Sigmoid colon (tissue), 7 donors: ENCODE results near the gene CPNE9. TPM values are rescaled to one million over a fixed set of nuclear protein-coding genes. Genes with fewer than 3 reads are reported as not detected.

ENCODE experiments used
- DNase-seq: peaks from one replicate; pipeline ENCODE4 v3.0.0-alpha.2; 2019
- H3K27ac ChIP-seq, 4 donors: fragments of 200-600 bp; sonication (generic); one replicate each; pipeline ENCODE4 v1.5.1; 2016 to 2019; ENCODE audit warnings: mild to moderate bottlenecking in 1 of 4
- H3K27me3 ChIP-seq, 3 donors: fragments of 200-600 bp; sonication (generic); one replicate each; pipeline ENCODE4 v1.5.1; 2019; ENCODE audit warnings: mild to moderate bottlenecking in 1 of 3
- H3K36me3 ChIP-seq, 4 donors: fragments of 200-600 bp; sonication (generic); one replicate each; pipeline ENCODE4 v1.5.1; 2016 to 2019
- H3K4me1 ChIP-seq, 4 donors: fragments of 200-600 bp; sonication (generic); one replicate each; pipeline ENCODE4 v1.5.1; 2017 to 2019
- H3K4me3 ChIP-seq, 4 donors: fragments of 200-600 bp; sonication (generic); one replicate each; pipeline ENCODE4 v1.5.1; 2017 to 2019; ENCODE audit warnings: mild to moderate bottlenecking in 2 of 4, moderate library complexity in 1 of 4
- H3K9me3 ChIP-seq, 4 donors: fragments of 200-600 bp in 3 of 4; sonication (generic) in 3 of 4; one replicate each; pipeline versions ENCODE4 v1.5.1 to v1.6.1; 2013 to 2019
- EP300 ChIP-seq, 4 donors: sonication (generic); formaldehyde crosslinking; IDR thresholded peaks; one replicate each; pipeline ENCODE4 v1.6.1; 2017; ENCODE audit warnings: antibody characterized with exemption in 4 of 4
- POLR2A ChIP-seq, 2 donors: fragments of 450-650 bp; IDR thresholded peaks; one replicate each; pipeline ENCODE4 v1.6.1; 2016; ENCODE audit warnings: antibody characterized with exemption in 2 of 2, mild to moderate bottlenecking in 2 of 2, moderate library complexity in 2 of 2
- POLR2AphosphoS5 ChIP-seq, 4 donors: sonication (generic); formaldehyde crosslinking; IDR thresholded peaks; one replicate each; pipeline ENCODE4 v1.6.1; 2017; ENCODE audit warnings: antibody characterized with exemption in 4 of 4
- WGBS, 2 donors: extraction: QIAGEN DNeasy Blood & Tissue Kit; methylation state at CpG; one replicate each; pipeline ENCODE4 v1.1.7; 2013; 5-methylcytosine and 5-hydroxymethylcytosine counted together
- intact Hi-C: fragments of 100-400 bp; cut with DNase I; formaldehyde crosslinking; loops from one replicate; pipeline ENCODE4 v1.15.1; 2023
- polyA plus RNA-seq, 3 donors: library from polyadenylated mRNA; stranded (reverse); fragments of 200-250 nt; gene quantifications; one replicate each; pipeline ENCODE4 v1.2.3, GENCODE V29; 2013
- total RNA-seq, 4 donors: library from RNA; depleted of rRNA; stranded (reverse); fragments of >200 nt; gene quantifications; one replicate each; pipeline ENCODE4 v1.1.0, GENCODE V29; 2016
- TF ChIP-seq, protein P1 (sequence below), 4 experiments: fragments of 450-650 bp in 3 of 4; fragments of 200-600 bp in 1 of 4; IDR thresholded peaks; one replicate each; pipeline ENCODE4 v1.5.1; 2016 to 2019; ENCODE audit warnings: antibody characterized with exemption in 4 of 4, mild to moderate bottlenecking in 3 of 4, moderate library complexity in 2 of 4
- donor health status: healthy with polysubstance abuse.
- donor health status: Bipolar disorder and iron deficiency.
- donor health status: healthy.

Gene CPNE9
- total and polyA plus RNA-seq, 7 donors: 0.14 to 0.22 TPM; not detected in 5

DNA sequence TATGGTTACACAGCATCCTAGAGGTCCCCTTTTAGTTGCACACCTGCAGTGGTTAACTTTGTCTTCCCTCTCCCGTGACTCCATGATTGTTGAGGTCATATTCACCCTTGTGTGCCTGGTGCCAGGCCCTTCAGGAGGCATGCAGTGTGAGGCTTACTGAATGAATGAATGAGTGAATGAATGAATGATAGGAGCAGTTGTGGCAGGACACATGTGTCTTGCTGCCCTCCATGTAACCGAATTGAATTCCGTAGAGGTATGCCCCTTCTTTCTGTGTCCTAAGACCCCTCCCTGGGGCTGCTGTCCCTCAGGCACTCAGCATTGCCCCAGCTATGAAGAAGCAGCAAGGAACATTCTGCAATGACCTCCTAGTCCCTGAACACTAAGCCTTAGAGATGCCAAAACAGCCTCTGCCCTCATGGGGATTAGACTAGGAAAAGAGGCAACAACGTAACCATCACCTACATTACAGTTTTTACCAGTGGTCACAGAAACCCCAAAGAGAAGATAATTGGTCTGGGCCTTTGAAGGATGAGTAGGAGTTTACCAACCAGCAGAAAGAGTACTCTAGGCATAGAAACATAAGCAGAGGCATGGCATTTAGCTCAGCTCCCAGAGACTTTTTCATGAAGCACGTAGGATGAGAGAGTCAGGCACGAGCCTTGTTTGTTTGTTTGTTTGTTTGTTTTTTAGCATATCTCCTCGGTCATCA lies 22.5 kb upstream of the CPNE9 start:
- Histone ChIP-seq H3K36me3 (peaks cover 54 to 100% (median 86%) of the 10 kb centered on the region in 4 donors), H3K27ac (no peak overlapping the region), H3K4me3 (no peak overlapping the region), H3K27me3 (no peaks in the 10 kb centered on the region), H3K4me1 (no peaks in the 10 kb centered on the region), H3K9me3 (no peaks in the 10 kb centered on the region)
- TF ChIP-seq EP300 (IDR thresholded peaks at IDR 0.05) (no peak), POLR2AphosphoS5 (IDR thresholded peaks at IDR 0.05) (no peak), POLR2A (IDR thresholded peaks at IDR 0.05) (no peak)
- TF ChIP-seq, protein P1, sequence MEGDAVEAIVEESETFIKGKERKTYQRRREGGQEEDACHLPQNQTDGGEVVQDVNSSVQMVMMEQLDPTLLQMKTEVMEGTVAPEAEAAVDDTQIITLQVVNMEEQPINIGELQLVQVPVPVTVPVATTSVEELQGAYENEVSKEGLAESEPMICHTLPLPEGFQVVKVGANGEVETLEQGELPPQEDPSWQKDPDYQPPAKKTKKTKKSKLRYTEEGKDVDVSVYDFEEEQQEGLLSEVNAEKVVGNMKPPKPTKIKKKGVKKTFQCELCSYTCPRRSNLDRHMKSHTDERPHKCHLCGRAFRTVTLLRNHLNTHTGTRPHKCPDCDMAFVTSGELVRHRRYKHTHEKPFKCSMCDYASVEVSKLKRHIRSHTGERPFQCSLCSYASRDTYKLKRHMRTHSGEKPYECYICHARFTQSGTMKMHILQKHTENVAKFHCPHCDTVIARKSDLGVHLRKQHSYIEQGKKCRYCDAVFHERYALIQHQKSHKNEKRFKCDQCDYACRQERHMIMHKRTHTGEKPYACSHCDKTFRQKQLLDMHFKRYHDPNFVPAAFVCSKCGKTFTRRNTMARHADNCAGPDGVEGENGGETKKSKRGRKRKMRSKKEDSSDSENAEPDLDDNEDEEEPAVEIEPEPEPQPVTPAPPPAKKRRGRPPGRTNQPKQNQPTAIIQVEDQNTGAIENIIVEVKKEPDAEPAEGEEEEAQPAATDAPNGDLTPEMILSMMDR (IDR thresholded peaks at IDR 0.05): no peak
- intact Hi-C loops: no loop called here
- WGBS, 2 donors: 73 to 92% methylated on average over 7 of the region's 7 CpGs
- no peak for DNase-seq

DNA sequence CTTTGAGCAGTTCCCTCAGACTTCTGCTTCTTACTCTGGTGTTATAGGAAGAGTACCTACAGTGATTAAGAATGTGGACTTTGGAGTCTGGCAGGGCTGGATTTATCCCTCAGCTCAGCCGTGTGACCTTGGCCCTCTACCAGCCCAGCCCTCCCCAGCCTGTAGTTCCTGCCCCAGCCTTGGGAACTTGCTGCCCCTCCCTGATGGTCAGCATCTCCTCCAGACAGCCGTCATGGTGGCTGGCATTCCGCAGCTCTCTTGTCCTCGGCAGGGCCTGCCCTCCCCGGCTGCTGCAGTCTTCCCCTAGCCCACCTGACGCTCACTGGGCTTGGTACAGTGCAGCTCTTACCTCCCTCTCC lies 21.9 kb upstream of the CPNE9 start:
- Histone ChIP-seq H3K4me3 (no peak overlapping the region), H3K27ac (no peak overlapping the region), H3K9me3 (no peaks in the 10 kb centered on the region), H3K27me3 (no peaks in the 10 kb centered on the region), H3K36me3 (peaks cover 59 to 100% (median 88%) of the 10 kb centered on the region in 4 donors), H3K4me1 (no peaks in the 10 kb centered on the region)
- intact Hi-C loops: no loop called here
- TF ChIP-seq EP300 (IDR thresholded peaks at IDR 0.05): no peak
- no peak for TF ChIP-seq POLR2AphosphoS5 (IDR thresholded peaks at IDR 0.05)
- TF ChIP-seq, protein P1 (IDR thresholded peaks at IDR 0.05): no peak
- 58 to 82% methylated on average over 6 of the region's 6 CpGs for WGBS, 2 donors
- no peak for DNase-seq

DNA sequence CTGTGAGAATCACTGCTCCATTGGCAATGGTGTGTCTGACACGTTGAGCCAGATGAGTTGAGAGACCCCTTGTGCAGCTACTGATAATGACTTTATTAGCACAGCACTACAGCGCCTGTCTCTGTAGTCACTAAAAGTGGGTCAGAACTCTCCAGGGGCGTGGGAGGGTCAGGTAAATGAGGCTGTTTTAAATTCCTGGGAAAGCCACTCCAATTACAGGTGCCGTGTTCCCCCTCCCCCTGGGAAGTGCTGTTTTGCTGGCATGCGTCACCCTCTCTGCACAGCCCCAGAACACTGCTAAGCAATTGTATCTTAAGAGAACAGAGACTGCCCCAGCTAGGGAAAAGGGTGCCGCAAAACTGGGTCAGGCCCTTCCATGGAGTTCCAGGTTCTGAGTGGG lies 21.5 kb upstream of the CPNE9 start:
- Histone ChIP-seq H3K27ac (no peak overlapping the region), H3K27me3 (no peaks in the 10 kb centered on the region), H3K9me3 (no peaks in the 10 kb centered on the region), H3K36me3 (peaks cover 63 to 100% (median 89%) of the 10 kb centered on the region in 4 donors), H3K4me1 (no peaks in the 10 kb centered on the region), H3K4me3 (no peak overlapping the region)
- TF ChIP-seq POLR2A (IDR thresholded peaks at IDR 0.05) (no peak), POLR2AphosphoS5 (IDR thresholded peaks at IDR 0.05) (no peak), EP300 (IDR thresholded peaks at IDR 0.05) (no peak)
- TF ChIP-seq, protein P1 (IDR thresholded peaks at IDR 0.05): no peak
- intact Hi-C loops: no loop called here
- peak; percentile 18 for DNase-seq
- 87 to 92% methylated on average over 6 of the region's 6 CpGs for WGBS, 2 donors

DNA sequence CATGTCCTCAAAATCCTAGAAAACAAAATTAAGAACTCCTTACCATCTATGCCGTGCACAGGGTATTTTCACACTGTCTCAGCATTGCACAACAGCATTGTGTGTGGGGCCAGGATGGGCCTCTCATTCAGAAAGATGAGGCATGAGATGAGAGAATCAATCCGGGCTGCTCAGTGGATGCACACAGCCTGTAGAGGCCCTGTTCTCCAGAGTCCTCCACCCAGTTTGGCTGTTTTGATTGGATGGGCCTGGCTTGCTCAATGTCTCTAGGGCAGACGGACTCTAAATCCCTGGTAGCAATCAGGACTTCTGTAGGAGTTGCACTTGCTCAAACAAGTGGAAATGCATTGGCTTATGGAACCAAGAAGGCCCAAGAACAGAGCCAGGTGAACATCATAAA lies 20.2 kb upstream of the CPNE9 start:
- Histone ChIP-seq H3K36me3 (peaks cover 72 to 100% (median 87%) of the 10 kb centered on the region in 4 donors), H3K9me3 (no peaks in the 10 kb centered on the region), H3K4me1 (no peaks in the 10 kb centered on the region), H3K27me3 (no peaks in the 10 kb centered on the region), H3K4me3 (no peak overlapping the region), H3K27ac (no peak overlapping the region)
- no peak for DNase-seq
- TF ChIP-seq, protein P1 (IDR thresholded peaks at IDR 0.05): no peak
- TF ChIP-seq POLR2AphosphoS5 (IDR thresholded peaks at IDR 0.05) (no peak), EP300 (IDR thresholded peaks at IDR 0.05) (no peak), POLR2A (IDR thresholded peaks at IDR 0.05) (no peak)
- 94 to 98% methylated on average over 3 of the region's 3 CpGs for WGBS, 2 donors
- intact Hi-C loops: no loop called here
